IMR-90 (cell line): Measurements from ENCODE around the gene IKBKE. TPM values are rescaled to one million over a fixed set of nuclear protein-coding genes. Genes with fewer than 3 reads are reported as not detected.

ENCODE experiments used
- ATAC-seq: fragments of 200-7000 bp; cut with Tn5 transposase; 2 replicates; pipeline ENCODE4 v1.9.1; 2020; ENCODE audit warnings: low read depth, mild to moderate bottlenecking, moderate library complexity
- BruUV-seq: library from RNA; stranded (reverse); fragments of 400-500 nt; replicated peaks from 2 replicates; lab custom pipeline; 2021; lab: Mats Ljungman, UMichigan
- CTCF ChIA-PET: fragments of 300-600 bp; formaldehyde crosslinking; extraction: SDS; loops from one replicate; lab custom pipeline; 2021; ENCODE audit warnings: antibody characterized with exemption; lab: Yijun Ruan, JAX
- POLR2A ChIA-PET: fragments of 300-600 bp; sonication (Branson Sonifier 250); formaldehyde crosslinking; loops from one replicate; lab custom pipeline; 2022; ENCODE audit warnings: antibody characterized with exemption; ENCODE audit not compliant: unreplicated experiment; lab: Charles Lee
- DNase-seq: peaks from one replicate; pipeline ENCODE4 v3.0.0; 2013
- H2AFZ ChIP-seq: replicated peaks from 2 replicates; pipeline ENCODE3; 2013; ENCODE audit warnings: low read length, mild to moderate bottlenecking; ENCODE audit not compliant: poor library complexity
- H2AK5ac ChIP-seq: 2 replicates; pipeline ENCODE4 v1.6.1; 2013; ENCODE audit warnings: low read depth, low read length, inconsistent platforms
- H2AK9ac ChIP-seq: replicated peaks from 2 replicates; pipeline ENCODE3; 2013; ENCODE audit warnings: mild to moderate bottlenecking, low read depth, low read length, moderate library complexity; ENCODE audit not compliant: poor library complexity
- H2BK120ac ChIP-seq: 2 replicates; pipeline ENCODE4 v1.6.1; 2013; ENCODE audit warnings: low read depth, low read length, inconsistent platforms
- H2BK15ac ChIP-seq: 3 replicates; pipeline ENCODE4 v1.6.1; 2013; ENCODE audit warnings: low read depth, low read length, inconsistent platforms
- H2BK20ac ChIP-seq: 2 replicates; pipeline ENCODE4 v1.6.1; 2013; ENCODE audit warnings: low read depth, mild to moderate bottlenecking, inconsistent platforms, low read length, moderate library complexity
- H2BK5ac ChIP-seq: 2 replicates; pipeline ENCODE4 v1.6.1; 2013; ENCODE audit warnings: mild to moderate bottlenecking, low read depth, low read length, inconsistent platforms; ENCODE audit not compliant: poor library complexity, severe bottlenecking
- H3K14ac ChIP-seq: replicated peaks from 2 replicates; pipeline ENCODE4 v1.6.1; 2013; ENCODE audit warnings: low read depth, low read length, inconsistent platforms
- H3K18ac ChIP-seq: 2 replicates; pipeline ENCODE4 v1.6.1; 2013; ENCODE audit warnings: low read depth, low read length, control low read depth
- H3K23ac ChIP-seq: 2 replicates; pipeline ENCODE4 v1.6.1; 2013; ENCODE audit warnings: low read depth, low read length, inconsistent platforms
- H3K27ac ChIP-seq: 2 replicates; pipeline ENCODE4 v1.5.1; 2013; ENCODE audit warnings: mild to moderate bottlenecking, control low read depth, low read length; ENCODE audit not compliant: insufficient read depth
- H3K27me3 ChIP-seq: 2 replicates; pipeline ENCODE4 v1.6.1; 2013; ENCODE audit warnings: low read length; ENCODE audit not compliant: control insufficient read depth, insufficient read depth
- H3K36me3 ChIP-seq: 2 replicates; pipeline ENCODE4 v1.6.1; 2013; ENCODE audit warnings: low read length, mixed read lengths; ENCODE audit not compliant: control insufficient read depth, insufficient read depth
- H3K4ac ChIP-seq: 2 replicates; pipeline ENCODE4 v1.6.1; 2013; ENCODE audit warnings: low read depth, low read length, inconsistent platforms
- H3K4me1 ChIP-seq: 2 replicates; pipeline ENCODE4 v1.6.1; 2013; ENCODE audit warnings: low read length, mixed read lengths; ENCODE audit not compliant: control insufficient read depth, insufficient read depth
- H3K4me2 ChIP-seq: 2 replicates; pipeline ENCODE4 v1.6.1; 2013; ENCODE audit warnings: low read depth, mild to moderate bottlenecking, control low read depth, low read length, moderate library complexity
- H3K4me3 ChIP-seq: 2 replicates; pipeline ENCODE4 v1.5.1; 2013; ENCODE audit warnings: low read depth, mild to moderate bottlenecking, control low read depth, low read length, moderate library complexity; ENCODE audit not compliant: insufficient read depth
- H3K56ac ChIP-seq: 2 replicates; pipeline ENCODE4 v1.6.1; 2013; ENCODE audit warnings: low read length, inconsistent platforms; ENCODE audit not compliant: insufficient read depth; ENCODE audit errors: extremely low read depth
- H3K79me1 ChIP-seq, 2 experiments: 2 replicates each; pipeline ENCODE4 v1.6.1; 2013; ENCODE audit warnings: low read length in 2 of 2, inconsistent platforms in 1 of 2, low read depth in 1 of 2
- H3K9ac ChIP-seq: 2 replicates; pipeline ENCODE4 v1.6.1; 2013; ENCODE audit warnings: low read depth, low read length, control low read depth
- H3K9me1 ChIP-seq: 2 replicates; pipeline ENCODE4 v1.6.1; 2013; ENCODE audit warnings: low read length, inconsistent platforms; ENCODE audit not compliant: insufficient read depth
- H3K9me3 ChIP-seq: 2 replicates; pipeline ENCODE4 v1.6.1; 2013; ENCODE audit warnings: low read length; ENCODE audit not compliant: control insufficient read depth, insufficient read depth
- H4K20me1 ChIP-seq: 2 replicates; pipeline ENCODE4 v1.6.1; 2013; ENCODE audit warnings: low read length, inconsistent platforms; ENCODE audit not compliant: insufficient read depth
- H4K5ac ChIP-seq: 2 replicates; pipeline ENCODE4 v1.6.1; 2013; ENCODE audit warnings: mild to moderate bottlenecking, low read depth, low read length, control low read depth
- H4K8ac ChIP-seq, 2 experiments: 2 replicates each; pipeline ENCODE4 v1.6.1; 2013; ENCODE audit warnings: low read depth in 2 of 2, low read length in 2 of 2, control low read depth in 1 of 2, inconsistent platforms in 1 of 2
- H4K91ac ChIP-seq: 2 replicates; pipeline ENCODE4 v1.6.1; 2013; ENCODE audit warnings: low read depth, low read length, inconsistent platforms; ENCODE audit not compliant: insufficient read depth
- BHLHE40 ChIP-seq: fragments of 150-350 bp; IDR thresholded peaks from 2 replicates; pipeline ENCODE4 v1.6.1; 2016; ENCODE audit warnings: mild to moderate bottlenecking, low read depth, low read length
- CEBPB ChIP-seq: IDR thresholded peaks from 2 replicates; pipeline ENCODE4 v1.6.1; 2012; ENCODE audit warnings: low read depth, low read length, improper control_type of control experiment
- CHD1 ChIP-seq: IDR thresholded peaks from 2 replicates; pipeline ENCODE4 v1.6.1; 2012; ENCODE audit warnings: low read depth, low read length, improper control_type of control experiment
- FOS ChIP-seq: fragments of 150-350 bp; IDR thresholded peaks from 2 replicates; pipeline ENCODE4 v1.6.1; 2016; ENCODE audit warnings: low read depth, low read length
- MAFK ChIP-seq: IDR thresholded peaks from 2 replicates; pipeline ENCODE4 v1.6.1; 2012; ENCODE audit warnings: low read depth, low read length, improper control_type of control experiment
- MAZ ChIP-seq: IDR thresholded peaks from 2 replicates; pipeline ENCODE4 v1.6.1; 2012; ENCODE audit warnings: low read depth, mild to moderate bottlenecking, low read length, improper control_type of control experiment, moderate library complexity, borderline replicate concordance
- MXI1 ChIP-seq: IDR thresholded peaks from 2 replicates; pipeline ENCODE4 v1.6.1; 2012; ENCODE audit warnings: low read depth, mild to moderate bottlenecking, low read length, moderate library complexity, borderline replicate concordance
- NFE2L2 ChIP-seq: fragments of 150-350 bp; IDR thresholded peaks from 2 replicates; pipeline ENCODE4 v1.6.1; 2016; ENCODE audit warnings: low read depth, mild to moderate bottlenecking, low read length
- POLR2A ChIP-seq: IDR thresholded peaks from 2 replicates; pipeline ENCODE4 v1.6.1; 2012; ENCODE audit warnings: mild to moderate bottlenecking, low read depth, low read length
- RAD21 ChIP-seq: IDR thresholded peaks from 2 replicates; pipeline ENCODE4 v1.6.1; 2012; ENCODE audit warnings: low read length, improper control_type of control experiment
- RCOR1 ChIP-seq: IDR thresholded peaks from 2 replicates; pipeline ENCODE4 v1.6.1; 2012; ENCODE audit warnings: mild to moderate bottlenecking, low read length, improper control_type of control experiment; ENCODE audit not compliant: insufficient replicate concordance
- RFX5 ChIP-seq: IDR thresholded peaks from 2 replicates; pipeline ENCODE4 v1.8.0; 2012; ENCODE audit warnings: low read depth, mild to moderate bottlenecking, low read length, moderate library complexity
- SMC3 ChIP-seq: fragments of 150-350 bp; IDR thresholded peaks from 2 replicates; pipeline ENCODE4 v1.6.1; 2016; ENCODE audit warnings: low read depth, mild to moderate bottlenecking, antibody characterized with exemption, low read length, moderate library complexity
- USF2 ChIP-seq: fragments of 150-350 bp; IDR thresholded peaks from 2 replicates; pipeline ENCODE4 v1.6.1; 2017; ENCODE audit warnings: mild to moderate bottlenecking, antibody characterized with exemption, low read length, low read depth
- dilution Hi-C: fragments of 300-500 bp; cut with HindIII; formaldehyde crosslinking; loops from one replicate; pipeline ENCODE4 v1.14.3; 2018; ENCODE audit warnings: low sequenced_read_pairs; ENCODE audit not compliant: unreplicated experiment
- in situ Hi-C: fragments of 300-500 bp; cut with MboI; formaldehyde crosslinking; loops from 3 replicates; pipeline ENCODE4 v1.14.3; 2019; ENCODE audit warnings: low sequenced_read_pairs, inconsistent platforms, mixed read lengths
- intact Hi-C: fragments of 100-400 bp; cut with micrococcal nuclease; formaldehyde crosslinking; loops from 2 replicates; pipeline ENCODE4 v1.10.0; 2022
- polyA plus RNA-seq, 3 experiments: library from polyadenylated mRNA; depleted of rRNA; stranded (reverse); fragments of >200 nt; gene quantifications; 2 replicates each; pipeline ENCODE4 v1.2.3, GENCODE V29; 2012; ENCODE audit warnings: low replicate concordance in 1 of 3
- total RNA-seq: library from RNA; depleted of rRNA; stranded (reverse); fragments of >200 nt; gene quantifications from 2 replicates; pipeline ENCODE4 v1.2.3, GENCODE V29; 2012
- TF ChIP-seq, protein P1 (sequence below): conservative IDR thresholded peaks from 2 replicates; pipeline ENCODE4 v1.5.1; 2012; ENCODE audit warnings: mild to moderate bottlenecking, low read depth, low read length, improper control_type of control experiment
- TF ChIP-seq, protein P2 (sequence below): fragments of 150-350 bp; IDR thresholded peaks from 2 replicates; pipeline ENCODE4 v1.6.1; 2016; ENCODE audit warnings: low read depth, mild to moderate bottlenecking, low read length, moderate library complexity, borderline replicate concordance

Gene IKBKE
- total and polyA plus RNA-seq, 2 of the 4 experiments (the other 2 are of a cell fraction) = 20.3 to 24.0 TPM

- in situ Hi-C loops (no loop called here), dilution Hi-C loops (no loop called here), intact Hi-C loops (no loop called here)
- TF ChIP-seq BHLHE40 (no peak), MAZ (no peak), NFE2L2 (no peak), MAFK (no peak), SMC3 (no peak), RAD21 (no peak), MXI1 (no peak), CEBPB (no peak), RFX5 (no peak), RCOR1 (no peak), FOS (no peak), USF2 (no peak), CHD1 (no peak), POLR2A (no peak)
- TF ChIP-seq, protein P1, sequence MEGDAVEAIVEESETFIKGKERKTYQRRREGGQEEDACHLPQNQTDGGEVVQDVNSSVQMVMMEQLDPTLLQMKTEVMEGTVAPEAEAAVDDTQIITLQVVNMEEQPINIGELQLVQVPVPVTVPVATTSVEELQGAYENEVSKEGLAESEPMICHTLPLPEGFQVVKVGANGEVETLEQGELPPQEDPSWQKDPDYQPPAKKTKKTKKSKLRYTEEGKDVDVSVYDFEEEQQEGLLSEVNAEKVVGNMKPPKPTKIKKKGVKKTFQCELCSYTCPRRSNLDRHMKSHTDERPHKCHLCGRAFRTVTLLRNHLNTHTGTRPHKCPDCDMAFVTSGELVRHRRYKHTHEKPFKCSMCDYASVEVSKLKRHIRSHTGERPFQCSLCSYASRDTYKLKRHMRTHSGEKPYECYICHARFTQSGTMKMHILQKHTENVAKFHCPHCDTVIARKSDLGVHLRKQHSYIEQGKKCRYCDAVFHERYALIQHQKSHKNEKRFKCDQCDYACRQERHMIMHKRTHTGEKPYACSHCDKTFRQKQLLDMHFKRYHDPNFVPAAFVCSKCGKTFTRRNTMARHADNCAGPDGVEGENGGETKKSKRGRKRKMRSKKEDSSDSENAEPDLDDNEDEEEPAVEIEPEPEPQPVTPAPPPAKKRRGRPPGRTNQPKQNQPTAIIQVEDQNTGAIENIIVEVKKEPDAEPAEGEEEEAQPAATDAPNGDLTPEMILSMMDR = no peak
- TF ChIP-seq, protein P2, sequence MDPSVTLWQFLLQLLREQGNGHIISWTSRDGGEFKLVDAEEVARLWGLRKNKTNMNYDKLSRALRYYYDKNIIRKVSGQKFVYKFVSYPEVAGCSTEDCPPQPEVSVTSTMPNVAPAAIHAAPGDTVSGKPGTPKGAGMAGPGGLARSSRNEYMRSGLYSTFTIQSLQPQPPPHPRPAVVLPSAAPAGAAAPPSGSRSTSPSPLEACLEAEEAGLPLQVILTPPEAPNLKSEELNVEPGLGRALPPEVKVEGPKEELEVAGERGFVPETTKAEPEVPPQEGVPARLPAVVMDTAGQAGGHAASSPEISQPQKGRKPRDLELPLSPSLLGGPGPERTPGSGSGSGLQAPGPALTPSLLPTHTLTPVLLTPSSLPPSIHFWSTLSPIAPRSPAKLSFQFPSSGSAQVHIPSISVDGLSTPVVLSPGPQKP = no peak
- Histone ChIP-seq H4K5ac (no peak overlapping the region), H3K4me3 (no peak overlapping the region), H4K8ac (no peak overlapping the region), H4K20me1 (no peaks in the 10 kb centered on the region), H2AFZ (no peak overlapping the region), H3K4ac (no peak overlapping the region), H4K91ac (no peak overlapping the region), H3K9me3 (no peaks in the 10 kb centered on the region), H3K56ac (no peak overlapping the region), H3K4me1 (no peaks in the 10 kb centered on the region; the same call in 1 of the 2 replicates), H2BK15ac (no peak overlapping the region), H3K27ac (no peak overlapping the region), H2AK9ac (no peak overlapping the region), H2BK5ac (no peak overlapping the region), H3K79me1 (peaks cover 0 to 4% of the 10 kb centered on the region in 2 experiments; a peak in 1 of 4 replicates), H3K9ac (no peak overlapping the region), H3K36me3 (peaks cover 37% of the 10 kb centered on the region), H3K9me1 (peaks cover 6% of the 10 kb centered on the region), H2BK20ac (no peak overlapping the region), H3K4me2 (no peak overlapping the region), H2AK5ac (no peak overlapping the region), H3K23ac (no peak overlapping the region), H3K27me3 (no peaks in the 10 kb centered on the region), H3K14ac (no peak overlapping the region), H3K18ac (no peak overlapping the region), H2BK120ac (no peak overlapping the region)
- POLR2A ChIA-PET = no interaction called here
- ATAC-seq = no peak
- CTCF ChIA-PET = no interaction called here
- BruUV-seq = no TSS peak
- no peak for DNase-seq
These were observed 31.7 kb upstream of the IKBKE start for GRCh38 chr1:206438554-206438953.
